ENCODE measurements around the gene RAB40B. TPM values are rescaled to one million over a fixed set of nuclear protein-coding genes. Genes with fewer than 3 reads are reported as not detected.

Gene RAB40B
- total RNA-seq, 1 donor from 2014 or later, result 4.9 TPM

- Mint-ChIP-seq H3K36me3 (ENCODE audit: low read depth) (peaks cover 56% of the 10 kb centered on the region), H3K27me3 (no peaks in the 10 kb centered on the region), H3K4me1 (peaks cover 11% of the 10 kb centered on the region), H3K27ac (no peak overlapping the region), H3K4me3 (no peak overlapping the region), H3K9me3 (no peaks in the 10 kb centered on the region)
- intact Hi-C loops (cut with micrococcal nuclease), result no loop called here
- DNase-seq, result no peak
These were observed 92.4 kb downstream of the RAB40B start for GRCh38 chr17:82605939-82606600.

Other genes starting within 250 kb of the RAB40B start
- 256 and 268 TPM in 2 replicates for gene CYBC1, start 247.9 kb downstream of the RAB40B start, total RNA-seq
- gene NARF, start 240.0 kb downstream of the RAB40B start, total RNA-seq, result 99.7 and 101 TPM in 2 replicates
- gene FOXK2, start 179.0 kb downstream of the RAB40B start, total RNA-seq, result 92.6 and 97.4 TPM in 2 replicates
- gene WDR45B, start 50.3 kb downstream of the RAB40B start, total RNA-seq, result 62.8 and 66.8 TPM in 2 replicates
- gene FN3KRP, start 18.0 kb upstream of the RAB40B start, total RNA-seq, result 38.7 and 43.4 TPM in 2 replicates
- 2.9 and 3.7 TPM in 2 replicates for gene FN3K, start 36.9 kb upstream of the RAB40B start, total RNA-seq
- gene TBCD, start 53.4 kb upstream of the RAB40B start, total RNA-seq, result 117 and 122 TPM in 2 replicates
- not detected in 2 replicates for gene ZNF750, start 141.3 kb upstream of the RAB40B start, total RNA-seq